Mesendoderm (in vitro differentiated cells): ENCODE data around the gene DNMT3A.

Experiments used
- DNase-seq: peaks from one replicate; pipeline ENCODE4 v3.0.0; 2013
- H2AK5ac ChIP-seq: 2 replicates; pipeline ENCODE4 v1.6.1; 2013; ENCODE audit warnings: low read length, inconsistent platforms
- H2BK120ac ChIP-seq: 2 replicates; pipeline ENCODE4 v1.6.1; 2013; ENCODE audit warnings: low read depth, mild to moderate bottlenecking, low read length, moderate library complexity, mixed read lengths
- H2BK15ac ChIP-seq: replicated peaks from 2 replicates; pipeline ENCODE4 v1.6.1; 2013; ENCODE audit warnings: low read depth, mild to moderate bottlenecking, moderate library complexity
- H2BK5ac ChIP-seq: 2 replicates; pipeline ENCODE4 v1.6.1; 2013; ENCODE audit warnings: low read length, inconsistent platforms
- H3K18ac ChIP-seq: 2 replicates; pipeline ENCODE4 v1.6.1; 2013; ENCODE audit warnings: mild to moderate bottlenecking, low read length, mixed read lengths
- H3K23ac ChIP-seq: one replicate; pipeline ENCODE4 v1.6.1; 2013; ENCODE audit warnings: low read length
- H3K27ac ChIP-seq: 2 replicates; pipeline ENCODE4 v1.5.1; 2013; ENCODE audit warnings: low read depth, mild to moderate bottlenecking, inconsistent platforms, low read length, moderate library complexity
- H3K27me3 ChIP-seq: 2 replicates; pipeline ENCODE4 v1.6.1; 2013; ENCODE audit warnings: low read length, control low read depth, mild to moderate bottlenecking, inconsistent platforms; ENCODE audit not compliant: insufficient read depth, poor library complexity
- H3K36me3 ChIP-seq: 2 replicates; pipeline ENCODE4 v1.6.1; 2013; ENCODE audit warnings: low read length, inconsistent platforms; ENCODE audit not compliant: control insufficient read depth, insufficient read depth
- H3K4ac ChIP-seq: one replicate; pipeline ENCODE4 v1.6.1; 2013; ENCODE audit warnings: low read depth, mild to moderate bottlenecking, low read length, moderate library complexity
- H3K4me1 ChIP-seq: 2 replicates; pipeline ENCODE4 v1.6.1; 2013; ENCODE audit warnings: low read depth, low read length, inconsistent platforms; ENCODE audit not compliant: control insufficient read depth
- H3K4me2 ChIP-seq: 2 replicates; pipeline ENCODE4 v1.6.1; 2013; ENCODE audit warnings: low read length
- H3K4me3 ChIP-seq: 2 replicates; pipeline ENCODE4 v1.5.1; 2013; ENCODE audit warnings: mild to moderate bottlenecking, low read length
- H3K56ac ChIP-seq: one replicate; pipeline ENCODE4 v1.6.1; 2013; ENCODE audit warnings: low read length
- H3K79me1 ChIP-seq: 2 replicates; pipeline ENCODE4 v1.6.1; 2013; ENCODE audit warnings: low read length, inconsistent platforms
- H3K79me2 ChIP-seq: 2 replicates; pipeline ENCODE4 v1.6.1; 2013; ENCODE audit warnings: mild to moderate bottlenecking, low read length; ENCODE audit not compliant: control insufficient read depth, insufficient read depth
- H3K9ac ChIP-seq: 2 replicates; pipeline ENCODE4 v1.6.1; 2013; ENCODE audit warnings: low read length, inconsistent platforms
- H4K5ac ChIP-seq: one replicate; pipeline ENCODE4 v1.6.1; 2013; ENCODE audit warnings: low read length
- H4K8ac ChIP-seq: one replicate; pipeline ENCODE4 v1.6.1; 2013; ENCODE audit warnings: low read depth, mild to moderate bottlenecking, control low read depth, low read length, moderate library complexity
- WGBS: extraction: QIAGEN DNeasy Blood & Tissue Kit; methylation state at CpG from one replicate; pipeline ENCODE4 v1.1.7; 2013; ENCODE audit warnings: low lambda C conversion rate, missing lambda C conversion rate; ENCODE audit not compliant: insufficient coverage; ENCODE audit errors: extremely low coverage; 5-methylcytosine and 5-hydroxymethylcytosine counted together

Gene DNMT3A

DNA sequence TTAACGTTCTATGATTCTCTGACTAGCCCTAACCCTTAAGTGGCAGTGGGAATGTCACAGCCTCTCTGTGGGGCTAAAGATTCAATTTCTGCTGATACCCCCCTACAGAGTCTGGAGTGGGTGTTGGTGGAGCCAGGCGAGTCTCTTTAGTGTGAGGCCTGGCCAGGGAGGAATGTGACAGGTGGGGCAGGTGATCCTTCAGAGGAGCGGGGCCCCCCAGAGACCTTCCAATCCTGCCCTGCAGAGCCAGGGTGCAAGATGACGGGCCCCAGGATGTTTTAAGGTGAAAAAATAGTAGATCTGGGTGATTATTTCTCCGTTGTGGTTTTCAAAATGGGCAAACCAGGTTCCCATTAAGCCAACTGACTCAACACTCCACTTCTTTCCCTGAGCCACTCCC is 28.2 kb upstream of the DNMT3A start:
- H3K79me1 ChIP-seq: no peaks in the 10 kb centered on the region
- DNase-seq: peak; percentile 26
- no peak overlapping the region for H4K8ac ChIP-seq
- no peak overlapping the region for H3K56ac ChIP-seq
- WGBS: no CpG with 5 or more reads among the region's 5 CpGs
- H3K27me3 ChIP-seq: no peaks in the 10 kb centered on the region
- no peak overlapping the region for H4K5ac ChIP-seq
- no peak overlapping the region for H3K27ac ChIP-seq
- H3K36me3 ChIP-seq: no peaks in the 10 kb centered on the region
- H2BK120ac ChIP-seq: no peak overlapping the region
- H3K23ac ChIP-seq: no peak overlapping the region
- no peak overlapping the region for H2BK15ac ChIP-seq
- no peaks in the 10 kb centered on the region for H3K79me2 ChIP-seq
- no peak overlapping the region for H3K4ac ChIP-seq
- H2BK5ac ChIP-seq: no peak overlapping the region
- no peak overlapping the region for H3K4me2 ChIP-seq
- H2AK5ac ChIP-seq: no peak overlapping the region
- H3K4me1 ChIP-seq: peaks cover 2% of the 10 kb centered on the region
- H3K9ac ChIP-seq: no peak overlapping the region
- H3K4me3 ChIP-seq: no peak overlapping the region
- H3K18ac ChIP-seq: no peak overlapping the region

DNA sequence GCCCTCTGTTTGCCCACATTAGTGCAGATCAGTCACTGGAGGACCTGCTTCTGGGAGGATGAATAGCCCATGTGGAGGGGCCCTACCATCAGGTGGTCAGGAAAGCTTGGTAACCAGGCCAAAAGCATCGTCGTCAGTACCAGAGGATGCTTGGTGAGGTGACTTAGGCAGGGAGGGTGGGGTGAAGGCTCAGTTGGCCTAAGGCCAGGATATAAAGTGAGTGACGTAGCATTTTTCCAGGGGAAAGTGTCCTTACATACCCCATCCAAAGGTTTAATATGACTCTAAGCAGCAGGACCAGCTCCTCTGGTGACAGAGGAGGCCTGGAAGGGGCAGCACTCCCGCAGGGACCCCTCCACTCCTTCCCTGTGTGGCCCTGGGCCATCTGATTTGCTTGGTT is 27.7 kb upstream of the DNMT3A start:
- Histone ChIP-seq H3K27ac (no peak overlapping the region), H3K18ac (no peak overlapping the region), H3K36me3 (no peaks in the 10 kb centered on the region), H2BK5ac (no peak overlapping the region), H3K56ac (no peak overlapping the region), H4K5ac (no peak overlapping the region), H2BK15ac (no peak overlapping the region), H3K4me1 (peaks cover 2% of the 10 kb centered on the region), H3K27me3 (no peaks in the 10 kb centered on the region), H2AK5ac (no peak overlapping the region), H4K8ac (no peak overlapping the region), H2BK120ac (no peak overlapping the region), H3K23ac (no peak overlapping the region), H3K9ac (no peak overlapping the region), H3K4ac (no peak overlapping the region), H3K4me2 (no peak overlapping the region), H3K79me2 (no peaks in the 10 kb centered on the region), H3K4me3 (no peak overlapping the region), H3K79me1 (no peaks in the 10 kb centered on the region)
- DNase-seq: no peak
- WGBS: no CpG with 5 or more reads among the region's 4 CpGs

DNA sequence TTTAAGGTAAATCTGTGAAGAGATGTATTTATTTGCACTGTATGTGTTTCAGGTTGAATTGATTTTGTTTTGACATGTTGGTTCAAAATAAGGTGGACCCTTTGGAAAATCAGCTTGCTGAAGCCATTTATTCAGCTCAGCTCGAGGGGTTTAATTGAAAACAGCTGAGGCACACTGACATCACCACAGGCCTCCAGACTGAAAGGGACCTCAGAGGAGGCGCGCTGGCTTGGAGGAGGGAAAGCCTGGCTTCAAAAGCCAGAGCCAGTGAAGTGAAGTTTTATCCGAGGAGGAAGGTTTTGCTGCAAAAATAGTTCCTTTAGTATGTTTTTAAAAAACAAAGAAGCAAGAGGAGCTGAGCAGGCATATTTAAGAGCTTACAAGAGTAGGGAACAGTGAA is 26.9 kb upstream of the DNMT3A start:
- no peak overlapping the region for H3K4ac ChIP-seq
- peaks cover 2% of the 10 kb centered on the region for H3K4me1 ChIP-seq
- H3K9ac ChIP-seq: no peak overlapping the region
- DNase-seq: no peak
- no peak overlapping the region for H3K4me2 ChIP-seq
- WGBS: no CpG with 5 or more reads among the region's 4 CpGs
- no peaks in the 10 kb centered on the region for H3K79me1 ChIP-seq
- H2BK15ac ChIP-seq: no peak overlapping the region
- H3K36me3 ChIP-seq: no peaks in the 10 kb centered on the region
- H3K56ac ChIP-seq: no peak overlapping the region
- H2AK5ac ChIP-seq: no peak overlapping the region
- H3K4me3 ChIP-seq: no peak overlapping the region
- no peak overlapping the region for H3K18ac ChIP-seq
- H4K5ac ChIP-seq: no peak overlapping the region
- no peak overlapping the region for H3K27ac ChIP-seq
- no peak overlapping the region for H3K23ac ChIP-seq
- no peaks in the 10 kb centered on the region for H3K27me3 ChIP-seq
- no peak overlapping the region for H2BK5ac ChIP-seq
- no peaks in the 10 kb centered on the region for H3K79me2 ChIP-seq
- no peak overlapping the region for H4K8ac ChIP-seq
- no peak overlapping the region for H2BK120ac ChIP-seq

DNA sequence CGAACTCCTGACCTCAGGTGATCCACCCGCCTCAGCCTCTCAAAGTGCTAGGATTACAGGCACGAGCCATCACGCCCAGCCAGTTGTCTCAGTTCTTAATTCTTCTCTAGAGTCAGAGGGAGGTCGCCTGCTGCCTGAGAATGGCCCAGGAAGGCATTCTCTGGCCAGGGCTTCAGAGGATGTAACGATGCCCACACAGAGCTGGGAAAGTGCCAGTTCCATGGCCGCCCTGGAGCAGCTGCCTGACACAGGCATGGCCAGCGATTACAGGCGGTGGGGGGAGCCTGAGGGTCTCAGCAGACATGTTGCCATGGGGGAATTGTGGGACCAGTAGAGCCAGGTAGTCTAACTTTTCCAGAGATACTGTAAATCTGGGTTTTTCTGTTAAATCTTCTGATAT is 25.6 kb upstream of the DNMT3A start:
- Histone ChIP-seq H4K8ac (no peak overlapping the region), H3K4me3 (no peak overlapping the region), H2BK15ac (no peak overlapping the region), H3K27me3 (no peaks in the 10 kb centered on the region), H3K9ac (no peak overlapping the region), H3K27ac (no peak overlapping the region), H3K56ac (no peak overlapping the region), H3K4me2 (no peak overlapping the region), H4K5ac (no peak overlapping the region), H2BK5ac (no peak overlapping the region), H3K79me2 (no peaks in the 10 kb centered on the region), H2BK120ac (no peak overlapping the region), H3K4ac (no peak overlapping the region), H3K36me3 (no peaks in the 10 kb centered on the region), H3K23ac (no peak overlapping the region), H3K4me1 (peaks cover 5% of the 10 kb centered on the region), H3K79me1 (no peaks in the 10 kb centered on the region), H3K18ac (no peak overlapping the region), H2AK5ac (no peak overlapping the region)
- WGBS: no CpG with 5 or more reads among the region's 9 CpGs
- no peak for DNase-seq

DNA sequence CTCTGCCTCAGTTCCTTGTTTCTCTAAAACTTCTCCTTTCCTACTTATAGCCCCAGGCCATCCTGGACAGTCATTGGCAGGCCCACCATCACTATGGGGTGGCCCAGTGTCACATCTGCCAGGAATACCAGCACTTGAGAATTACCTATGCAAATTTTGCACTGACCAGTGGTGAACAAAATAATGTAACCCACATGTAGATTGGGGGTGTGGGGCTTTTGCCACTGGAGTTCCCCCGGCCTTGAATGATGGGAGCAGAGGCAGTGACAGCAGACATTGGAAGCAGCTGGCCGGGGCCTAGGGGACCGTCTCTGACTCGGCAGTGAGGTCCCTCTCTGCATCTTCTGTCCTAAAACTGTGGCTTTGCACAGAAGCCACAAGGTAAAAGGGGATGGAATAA is 24.9 kb upstream of the DNMT3A start:
- WGBS: no CpG with 5 or more reads among the region's 4 CpGs
- Histone ChIP-seq H3K56ac (no peak overlapping the region), H2AK5ac (no peak overlapping the region), H2BK15ac (no peak overlapping the region), H3K36me3 (no peaks in the 10 kb centered on the region), H3K23ac (no peak overlapping the region), H3K18ac (no peak overlapping the region), H3K4me3 (no peak overlapping the region), H3K27me3 (no peaks in the 10 kb centered on the region), H3K27ac (no peak overlapping the region), H3K4me2 (no peak overlapping the region), H3K4me1 (peaks cover 4% of the 10 kb centered on the region), H4K8ac (no peak overlapping the region), H2BK5ac (no peak overlapping the region), H3K79me1 (no peaks in the 10 kb centered on the region), H3K4ac (no peak overlapping the region), H4K5ac (no peak overlapping the region), H3K9ac (no peak overlapping the region), H2BK120ac (no peak overlapping the region), H3K79me2 (no peaks in the 10 kb centered on the region)
- no peak for DNase-seq

DNA sequence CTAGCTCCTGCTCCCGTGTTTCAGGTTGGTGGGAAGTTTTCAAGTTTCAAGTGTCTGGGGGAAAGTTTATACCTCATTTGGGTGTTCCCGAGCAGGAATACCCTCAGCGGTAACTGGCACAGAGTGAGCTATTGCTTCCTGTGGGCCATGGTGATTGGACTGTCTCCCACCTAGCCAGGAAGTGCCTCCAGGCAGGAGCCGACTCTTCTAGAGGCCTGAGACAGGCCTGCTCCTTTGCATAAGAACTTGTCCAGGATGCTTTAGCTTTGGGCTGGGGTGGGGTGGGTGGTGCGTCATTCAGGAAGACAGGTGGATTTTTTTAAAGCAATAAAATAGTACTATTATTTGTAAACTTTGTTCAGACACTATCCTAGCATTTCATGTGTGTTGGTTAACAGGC is 23.5 kb upstream of the DNMT3A start:
- Histone ChIP-seq H2BK15ac (no peak overlapping the region), H2AK5ac (no peak overlapping the region), H2BK120ac (no peak overlapping the region), H3K18ac (no peak overlapping the region), H3K4me1 (peaks cover 3% of the 10 kb centered on the region), H3K4me3 (no peak overlapping the region), H3K79me2 (no peaks in the 10 kb centered on the region), H3K4ac (no peak overlapping the region), H2BK5ac (no peak overlapping the region), H3K27ac (no peak overlapping the region), H3K36me3 (no peaks in the 10 kb centered on the region), H3K9ac (no peak overlapping the region), H4K8ac (no peak overlapping the region), H3K56ac (peak overlapping the region; percentile 42), H3K27me3 (no peaks in the 10 kb centered on the region), H4K5ac (no peak overlapping the region), H3K79me1 (no peaks in the 10 kb centered on the region), H3K23ac (no peak overlapping the region), H3K4me2 (no peak overlapping the region)
- WGBS: no CpG with 5 or more reads among the region's 5 CpGs
- DNase-seq: peak; percentile 48
